GM12878 (cell line): ENCODE measurements around the gene RLN2.

ENCODE experiments used
- ASH2L ChIP-seq: fragments of 300-600, 200-600 bp; sonication (generic); IDR thresholded peaks from 2 replicates; pipeline ENCODE4 v1.6.1; 2017; ENCODE audit warnings: low read depth, mild to moderate bottlenecking, borderline replicate concordance
- EP300 ChIP-seq, 2 experiments: fragments of 150-350 bp in 1 of 2; IDR thresholded peaks; 2 replicates each; pipeline ENCODE4 v1.6.1; 2011 to 2012; ENCODE audit warnings: low read depth in 2 of 2, low read length in 2 of 2, borderline replicate concordance in 1 of 2, improper control_type of control experiment in 1 of 2, inconsistent platforms in 1 of 2; ENCODE audit not compliant: control insufficient read depth in 1 of 2
- EZH2 ChIP-seq: IDR thresholded peaks from 2 replicates; pipeline ENCODE4 v1.6.1; 2012; ENCODE audit warnings: low read depth, mild to moderate bottlenecking, control low read depth, inconsistent platforms, low read length, borderline replicate concordance; ENCODE audit not compliant: control insufficient read depth
- MEF2A ChIP-seq: IDR thresholded peaks from 2 replicates; pipeline ENCODE4 v1.6.1; 2011; ENCODE audit warnings: low read depth, mild to moderate bottlenecking, low read length, moderate library complexity; ENCODE audit not compliant: insufficient read depth
- NFIC ChIP-seq: IDR thresholded peaks from 2 replicates; pipeline ENCODE4 v1.6.1; 2012; ENCODE audit warnings: low read depth, mild to moderate bottlenecking, inconsistent platforms, low read length, moderate library complexity
- NFYB ChIP-seq: IDR thresholded peaks from 2 replicates; pipeline ENCODE4 v1.6.1; 2011; ENCODE audit warnings: low read depth, mild to moderate bottlenecking, low read length, improper control_type of control experiment, moderate library complexity; ENCODE audit not compliant: insufficient read depth
- POLR2A ChIP-seq: IDR thresholded peaks from 2 replicates; pipeline ENCODE4 v1.6.1; 2011; ENCODE audit warnings: low read depth, mild to moderate bottlenecking, low read length
- POLR2AphosphoS5 ChIP-seq: IDR thresholded peaks from 2 replicates; pipeline ENCODE4 v1.6.1; 2011; ENCODE audit warnings: mild to moderate bottlenecking, low read length, inconsistent platforms
- TF ChIP-seq, protein P1 (sequence below): IDR thresholded peaks from 2 replicates; pipeline ENCODE4 v1.6.1; 2011; ENCODE audit warnings: low read depth, low read length, improper control_type of control experiment, borderline replicate concordance
- TF ChIP-seq, protein P2 (sequence below), 3 experiments: IDR thresholded peaks in 2 of 3; conservative IDR thresholded peaks in 1 of 3; 2 replicates each; pipeline ENCODE4 v1.5.1; 2011; ENCODE audit warnings: low read depth in 3 of 3, low read length in 3 of 3, mild to moderate bottlenecking in 3 of 3, control low read depth in 2 of 3, moderate library complexity in 2 of 3, inconsistent platforms in 1 of 3, mixed read lengths in 1 of 3; ENCODE audit not compliant: control insufficient read depth in 2 of 3, insufficient read depth in 1 of 3; ENCODE audit errors: extremely low read depth in 1 of 3
- TF ChIP-seq, protein P3 (sequence below): fragments of 450-650 bp; formaldehyde crosslinking; IDR thresholded peaks from 2 replicates; pipeline ENCODE4 v1.4.0; 2020; ENCODE audit warnings: mild to moderate bottlenecking, moderate library complexity

DNA sequence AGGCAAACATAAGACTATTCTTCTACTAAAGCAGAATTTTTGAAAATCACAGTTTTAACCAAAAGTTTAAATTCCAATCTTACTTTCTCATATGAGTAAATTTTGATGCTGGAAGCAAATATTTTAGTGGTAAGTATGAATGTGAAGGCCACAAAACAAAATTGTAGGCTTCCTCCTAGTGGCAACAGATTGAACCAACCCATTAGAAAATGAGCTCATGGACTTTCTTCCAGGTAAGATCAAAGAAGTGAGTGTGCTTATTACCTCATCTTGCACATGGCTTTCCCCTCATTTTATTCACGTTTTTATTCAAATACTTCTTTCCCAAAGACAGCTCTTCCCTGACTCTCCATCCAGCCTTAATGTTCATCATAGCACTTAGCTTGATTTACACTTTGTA lies 16.5 kb upstream of the RLN2 start:
- no peak for TF ChIP-seq POLR2A
- TF ChIP-seq, protein P1, sequence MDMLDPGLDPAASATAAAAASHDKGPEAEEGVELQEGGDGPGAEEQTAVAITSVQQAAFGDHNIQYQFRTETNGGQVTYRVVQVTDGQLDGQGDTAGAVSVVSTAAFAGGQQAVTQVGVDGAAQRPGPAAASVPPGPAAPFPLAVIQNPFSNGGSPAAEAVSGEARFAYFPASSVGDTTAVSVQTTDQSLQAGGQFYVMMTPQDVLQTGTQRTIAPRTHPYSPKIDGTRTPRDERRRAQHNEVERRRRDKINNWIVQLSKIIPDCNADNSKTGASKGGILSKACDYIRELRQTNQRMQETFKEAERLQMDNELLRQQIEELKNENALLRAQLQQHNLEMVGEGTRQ, result no peak
- no peak for TF ChIP-seq POLR2AphosphoS5
- TF ChIP-seq EZH2, result no peak
- no peak for TF ChIP-seq ASH2L
- no peak for TF ChIP-seq EP300 (IDR thresholded peaks at IDR 0.05; ENCODE audit: borderline replicate concordance in 1 of 2, control insufficient read depth in 1 of 2, low read depth in 2 of 2, low read length in 2 of 2)
- TF ChIP-seq NFYB, result no peak
- TF ChIP-seq, protein P2, sequence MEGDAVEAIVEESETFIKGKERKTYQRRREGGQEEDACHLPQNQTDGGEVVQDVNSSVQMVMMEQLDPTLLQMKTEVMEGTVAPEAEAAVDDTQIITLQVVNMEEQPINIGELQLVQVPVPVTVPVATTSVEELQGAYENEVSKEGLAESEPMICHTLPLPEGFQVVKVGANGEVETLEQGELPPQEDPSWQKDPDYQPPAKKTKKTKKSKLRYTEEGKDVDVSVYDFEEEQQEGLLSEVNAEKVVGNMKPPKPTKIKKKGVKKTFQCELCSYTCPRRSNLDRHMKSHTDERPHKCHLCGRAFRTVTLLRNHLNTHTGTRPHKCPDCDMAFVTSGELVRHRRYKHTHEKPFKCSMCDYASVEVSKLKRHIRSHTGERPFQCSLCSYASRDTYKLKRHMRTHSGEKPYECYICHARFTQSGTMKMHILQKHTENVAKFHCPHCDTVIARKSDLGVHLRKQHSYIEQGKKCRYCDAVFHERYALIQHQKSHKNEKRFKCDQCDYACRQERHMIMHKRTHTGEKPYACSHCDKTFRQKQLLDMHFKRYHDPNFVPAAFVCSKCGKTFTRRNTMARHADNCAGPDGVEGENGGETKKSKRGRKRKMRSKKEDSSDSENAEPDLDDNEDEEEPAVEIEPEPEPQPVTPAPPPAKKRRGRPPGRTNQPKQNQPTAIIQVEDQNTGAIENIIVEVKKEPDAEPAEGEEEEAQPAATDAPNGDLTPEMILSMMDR (IDR thresholded peaks at IDR 0.05 in 2 of 3, conservative IDR thresholded peaks at IDR 0.05 in 1 of 3; ENCODE audit: control insufficient read depth in 2 of 3, extremely low read depth in 1 of 3, insufficient read depth in 1 of 3, low read depth in 3 of 3, low read length in 3 of 3), result peak; percentile 17 to 29 (median 18); a peak in 4 of 6 replicates
- TF ChIP-seq, protein P3, sequence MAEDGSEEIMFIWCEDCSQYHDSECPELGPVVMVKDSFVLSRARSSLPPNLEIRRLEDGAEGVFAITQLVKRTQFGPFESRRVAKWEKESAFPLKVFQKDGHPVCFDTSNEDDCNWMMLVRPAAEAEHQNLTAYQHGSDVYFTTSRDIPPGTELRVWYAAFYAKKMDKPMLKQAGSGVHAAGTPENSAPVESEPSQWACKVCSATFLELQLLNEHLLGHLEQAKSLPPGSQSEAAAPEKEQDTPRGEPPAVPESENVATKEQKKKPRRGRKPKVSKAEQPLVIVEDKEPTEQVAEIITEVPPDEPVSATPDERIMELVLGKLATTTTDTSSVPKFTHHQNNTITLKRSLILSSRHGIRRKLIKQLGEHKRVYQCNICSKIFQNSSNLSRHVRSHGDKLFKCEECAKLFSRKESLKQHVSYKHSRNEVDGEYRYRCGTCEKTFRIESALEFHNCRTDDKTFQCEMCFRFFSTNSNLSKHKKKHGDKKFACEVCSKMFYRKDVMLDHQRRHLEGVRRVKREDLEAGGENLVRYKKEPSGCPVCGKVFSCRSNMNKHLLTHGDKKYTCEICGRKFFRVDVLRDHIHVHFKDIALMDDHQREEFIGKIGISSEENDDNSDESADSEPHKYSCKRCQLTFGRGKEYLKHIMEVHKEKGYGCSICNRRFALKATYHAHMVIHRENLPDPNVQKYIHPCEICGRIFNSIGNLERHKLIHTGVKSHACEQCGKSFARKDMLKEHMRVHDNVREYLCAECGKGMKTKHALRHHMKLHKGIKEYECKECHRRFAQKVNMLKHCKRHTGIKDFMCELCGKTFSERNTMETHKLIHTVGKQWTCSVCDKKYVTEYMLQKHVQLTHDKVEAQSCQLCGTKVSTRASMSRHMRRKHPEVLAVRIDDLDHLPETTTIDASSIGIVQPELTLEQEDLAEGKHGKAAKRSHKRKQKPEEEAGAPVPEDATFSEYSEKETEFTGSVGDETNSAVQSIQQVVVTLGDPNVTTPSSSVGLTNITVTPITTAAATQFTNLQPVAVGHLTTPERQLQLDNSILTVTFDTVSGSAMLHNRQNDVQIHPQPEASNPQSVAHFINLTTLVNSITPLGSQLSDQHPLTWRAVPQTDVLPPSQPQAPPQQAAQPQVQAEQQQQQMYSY (CRISPR knock-in tag), result no peak
- TF ChIP-seq MEF2A, result no peak
- no peak for TF ChIP-seq NFIC
